Lower leg skin (tissue), 3 donors: ENCODE data around the gene KRT78.

Experiments
- CTCF ChIP-seq, 3 donors: fragments of 450-650 bp; IDR thresholded peaks; one replicate each; pipeline ENCODE4 v1.5.1; 2016; ENCODE audit warnings: antibody characterized with exemption in 3 of 3, mild to moderate bottlenecking in 3 of 3, moderate library complexity in 2 of 3
- POLR2A ChIP-seq, 2 donors: fragments of 450-650 bp; IDR thresholded peaks; one replicate each; pipeline ENCODE4 v1.6.1; 2016 to 2017; ENCODE audit warnings: antibody characterized with exemption in 2 of 2, mild to moderate bottlenecking in 1 of 2, moderate library complexity in 1 of 2

- TF ChIP-seq CTCF (IDR thresholded peaks at IDR 0.05): no peak
- no peak for TF ChIP-seq POLR2A (IDR thresholded peaks at IDR 0.05)
These were observed 34.7 kb downstream of the KRT78 start, which contains the start of gene KRT4 for GRCh38 chr12:52813885-52814709.
